ENCODE results near the gene RSAD1.

GRCh38 chr17:50452630-50453300, 25.9 kb upstream of the RSAD1 start:
- no peak for TF ChIP-seq TAF1 (IDR thresholded peaks at IDR 0.05; ENCODE audit: borderline replicate concordance, low read depth, low read length)
- TF ChIP-seq YY1 (IDR thresholded peaks at IDR 0.05; ENCODE audit: low read depth, low read length), result no peak
- no peak for TF ChIP-seq CTCF (IDR thresholded peaks at IDR 0.05 in 2 of 3, conservative IDR thresholded peaks at IDR 0.05 in 1 of 3; ENCODE audit: control insufficient read depth in 2 of 3, extremely low read depth in 1 of 3, insufficient read depth in 1 of 3, low read depth in 3 of 3, low read length in 3 of 3)
- TF ChIP-seq JUNB (IDR thresholded peaks at IDR 0.05), result peak; percentile 51; the same call in 1 of the 2 replicates
- no peak for TF ChIP-seq RFX5 (IDR thresholded peaks at IDR 0.05; ENCODE audit: low read depth, low read length)
- TF ChIP-seq ETV6 (conservative IDR thresholded peaks at IDR 0.05 in 1 of 2, IDR thresholded peaks at IDR 0.05 in 1 of 2; ENCODE audit: borderline replicate concordance in 1 of 2, low read depth in 1 of 2), result no peak
- no peak for TF ChIP-seq POLR2A (IDR thresholded peaks at IDR 0.05; ENCODE audit: low read depth, low read length)
- no peak for TF ChIP-seq SIX5 (IDR thresholded peaks at IDR 0.05; ENCODE audit: low read depth, low read length, severe bottlenecking)
- no peak for TF ChIP-seq CHD1 (IDR thresholded peaks at IDR 0.05; ENCODE audit: low read depth, low read length)
- TF ChIP-seq FOXK2 (IDR thresholded peaks at IDR 0.05), result no peak
- TF ChIP-seq CBX5 (IDR thresholded peaks at IDR 0.05; ENCODE audit: low read depth), result no peak
- no peak for TF ChIP-seq CHD2 (IDR thresholded peaks at IDR 0.05; ENCODE audit: borderline replicate concordance, low read depth, low read length)
- TF ChIP-seq POLR2AphosphoS5 (IDR thresholded peaks at IDR 0.05; ENCODE audit: low read length), result no peak

All from GM12878 (cell line).